ENCODE data around the gene NKX6-2.

DNA sequence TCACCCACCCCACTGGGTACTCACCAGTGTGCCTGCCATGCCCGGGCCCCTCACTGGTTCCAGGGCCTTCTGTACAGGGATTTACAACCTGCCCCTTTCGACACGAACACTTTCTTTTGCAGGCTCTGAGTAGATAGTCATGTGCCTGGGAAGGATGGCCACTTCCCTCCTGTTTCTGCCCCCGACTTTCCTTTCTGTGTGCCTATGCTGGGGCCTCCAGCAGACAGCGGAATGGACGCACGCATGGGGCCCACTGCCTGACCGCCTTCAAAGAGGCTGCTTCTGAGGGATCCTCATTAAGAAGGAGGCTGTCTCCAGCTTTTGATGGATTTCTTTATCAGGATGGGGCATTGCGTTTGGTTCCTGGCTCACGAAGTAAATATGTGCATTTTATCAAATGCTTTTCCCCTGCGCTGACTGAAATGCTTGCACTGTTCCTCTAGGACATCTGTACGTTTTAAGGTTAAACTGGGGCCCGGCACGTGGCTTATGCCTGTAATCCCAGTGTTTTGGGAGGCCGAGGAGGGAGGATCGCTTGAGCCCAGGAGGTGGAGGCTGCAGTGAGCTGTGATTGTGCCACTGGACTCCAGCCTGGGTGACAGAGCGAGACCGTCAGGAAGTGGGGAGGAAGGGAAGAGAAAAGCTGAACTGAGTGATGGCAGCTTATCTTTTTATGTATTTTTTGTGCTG is 29.4 kb upstream of the NKX6-2 start:
- TF ChIP-seq HNF4A (conservative IDR thresholded peaks at IDR 0.05) (no peak), YY1 (IDR thresholded peaks at IDR 0.05) (no peak), RAD21 (IDR thresholded peaks at IDR 0.05) (no peak), GABPA (IDR thresholded peaks at IDR 0.05 in 1 of 2, conservative IDR thresholded peaks at IDR 0.05 in 1 of 2) (no peak), JUND (IDR thresholded peaks at IDR 0.05) (no peak), TAF1 (conservative IDR thresholded peaks at IDR 0.05) (no peak)
- TF ChIP-seq, protein P1, sequence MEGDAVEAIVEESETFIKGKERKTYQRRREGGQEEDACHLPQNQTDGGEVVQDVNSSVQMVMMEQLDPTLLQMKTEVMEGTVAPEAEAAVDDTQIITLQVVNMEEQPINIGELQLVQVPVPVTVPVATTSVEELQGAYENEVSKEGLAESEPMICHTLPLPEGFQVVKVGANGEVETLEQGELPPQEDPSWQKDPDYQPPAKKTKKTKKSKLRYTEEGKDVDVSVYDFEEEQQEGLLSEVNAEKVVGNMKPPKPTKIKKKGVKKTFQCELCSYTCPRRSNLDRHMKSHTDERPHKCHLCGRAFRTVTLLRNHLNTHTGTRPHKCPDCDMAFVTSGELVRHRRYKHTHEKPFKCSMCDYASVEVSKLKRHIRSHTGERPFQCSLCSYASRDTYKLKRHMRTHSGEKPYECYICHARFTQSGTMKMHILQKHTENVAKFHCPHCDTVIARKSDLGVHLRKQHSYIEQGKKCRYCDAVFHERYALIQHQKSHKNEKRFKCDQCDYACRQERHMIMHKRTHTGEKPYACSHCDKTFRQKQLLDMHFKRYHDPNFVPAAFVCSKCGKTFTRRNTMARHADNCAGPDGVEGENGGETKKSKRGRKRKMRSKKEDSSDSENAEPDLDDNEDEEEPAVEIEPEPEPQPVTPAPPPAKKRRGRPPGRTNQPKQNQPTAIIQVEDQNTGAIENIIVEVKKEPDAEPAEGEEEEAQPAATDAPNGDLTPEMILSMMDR (IDR thresholded peaks at IDR 0.05; ENCODE audit: low read depth, low read length, missing input control) = no peak
- TF ChIP-seq, protein P2, sequence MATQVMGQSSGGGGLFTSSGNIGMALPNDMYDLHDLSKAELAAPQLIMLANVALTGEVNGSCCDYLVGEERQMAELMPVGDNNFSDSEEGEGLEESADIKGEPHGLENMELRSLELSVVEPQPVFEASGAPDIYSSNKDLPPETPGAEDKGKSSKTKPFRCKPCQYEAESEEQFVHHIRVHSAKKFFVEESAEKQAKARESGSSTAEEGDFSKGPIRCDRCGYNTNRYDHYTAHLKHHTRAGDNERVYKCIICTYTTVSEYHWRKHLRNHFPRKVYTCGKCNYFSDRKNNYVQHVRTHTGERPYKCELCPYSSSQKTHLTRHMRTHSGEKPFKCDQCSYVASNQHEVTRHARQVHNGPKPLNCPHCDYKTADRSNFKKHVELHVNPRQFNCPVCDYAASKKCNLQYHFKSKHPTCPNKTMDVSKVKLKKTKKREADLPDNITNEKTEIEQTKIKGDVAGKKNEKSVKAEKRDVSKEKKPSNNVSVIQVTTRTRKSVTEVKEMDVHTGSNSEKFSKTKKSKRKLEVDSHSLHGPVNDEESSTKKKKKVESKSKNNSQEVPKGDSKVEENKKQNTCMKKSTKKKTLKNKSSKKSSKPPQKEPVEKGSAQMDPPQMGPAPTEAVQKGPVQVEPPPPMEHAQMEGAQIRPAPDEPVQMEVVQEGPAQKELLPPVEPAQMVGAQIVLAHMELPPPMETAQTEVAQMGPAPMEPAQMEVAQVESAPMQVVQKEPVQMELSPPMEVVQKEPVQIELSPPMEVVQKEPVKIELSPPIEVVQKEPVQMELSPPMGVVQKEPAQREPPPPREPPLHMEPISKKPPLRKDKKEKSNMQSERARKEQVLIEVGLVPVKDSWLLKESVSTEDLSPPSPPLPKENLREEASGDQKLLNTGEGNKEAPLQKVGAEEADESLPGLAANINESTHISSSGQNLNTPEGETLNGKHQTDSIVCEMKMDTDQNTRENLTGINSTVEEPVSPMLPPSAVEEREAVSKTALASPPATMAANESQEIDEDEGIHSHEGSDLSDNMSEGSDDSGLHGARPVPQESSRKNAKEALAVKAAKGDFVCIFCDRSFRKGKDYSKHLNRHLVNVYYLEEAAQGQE (IDR thresholded peaks at IDR 0.05) = no peak
- TF ChIP-seq, protein P3, sequence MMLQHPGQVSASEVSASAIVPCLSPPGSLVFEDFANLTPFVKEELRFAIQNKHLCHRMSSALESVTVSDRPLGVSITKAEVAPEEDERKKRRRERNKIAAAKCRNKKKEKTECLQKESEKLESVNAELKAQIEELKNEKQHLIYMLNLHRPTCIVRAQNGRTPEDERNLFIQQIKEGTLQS (IDR thresholded peaks at IDR 0.05) = no peak
- TF ChIP-seq, protein P4, sequence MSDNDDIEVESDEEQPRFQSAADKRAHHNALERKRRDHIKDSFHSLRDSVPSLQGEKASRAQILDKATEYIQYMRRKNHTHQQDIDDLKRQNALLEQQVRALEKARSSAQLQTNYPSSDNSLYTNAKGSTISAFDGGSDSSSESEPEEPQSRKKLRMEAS (IDR thresholded peaks at IDR 0.05) = no peak
